ENCODE results near the gene CD151. TPM values are rescaled to one million over a fixed set of nuclear protein-coding genes. Genes with fewer than 3 reads are reported as not detected.
A peak's percentile ranks its signal among the peaks of the same experiment; 100 is the strongest.

The CD151 gene
- polyA plus RNA-seq, 1 of the 3 experiments (the other 2 are of a cell fraction): 922 TPM

GRCh38 chr11:827146-827896, 5.4 kb upstream of the CD151 start:
- H2AFZ ChIP-seq (ENCODE audit: low read depth): no peak overlapping the region
- H3K27ac ChIP-seq (ENCODE audit: low read depth in 2 of 2, low read length in 1 of 2): no peak overlapping the region
- H4K20me1 ChIP-seq (ENCODE audit: insufficient read depth): peaks cover 11% of the 10 kb centered on the region
- H3K4me3 ChIP-seq (ENCODE audit: low read depth in 2 of 2, low read length in 1 of 2): peak overlapping the region in 1 of 2 experiments; percentile 25; a peak in 1 of 4 replicates
- no peak overlapping the region for H3K9ac ChIP-seq
- TF ChIP-seq CTCF (IDR thresholded peaks at IDR 0.05) (no peak), IRF3 (IDR thresholded peaks at IDR 0.05; ENCODE audit: low read depth, low read length) (no peak), POLR2AphosphoS5 (IDR thresholded peaks at IDR 0.05; ENCODE audit: low read depth, low read length) (no peak), GATA2 (CRISPR knock-in tag; IDR thresholded peaks at IDR 0.05) (no peak), RXRA (IDR thresholded peaks at IDR 0.05; ENCODE audit: borderline replicate concordance, low read depth) (no peak), FOXJ3 (CRISPR knock-in tag; IDR thresholded peaks at IDR 0.05) (no peak), RCOR1 (IDR thresholded peaks at IDR 0.05; ENCODE audit: low read length) (no peak), NRF1 (IDR thresholded peaks at IDR 0.05; ENCODE audit: low read depth, low read length) (no peak), CHD2 (IDR thresholded peaks at IDR 0.05; ENCODE audit: low read length, partially characterized antibody) (no peak), TEAD4 (IDR thresholded peaks at IDR 0.05; ENCODE audit: borderline replicate concordance, insufficient read depth) (no peak), SIN3A (IDR thresholded peaks at IDR 0.05; ENCODE audit: borderline replicate concordance, low read depth, low read length) (no peak), JUND (IDR thresholded peaks at IDR 0.05) (no peak), PBX3 (IDR thresholded peaks at IDR 0.05) (no peak; the same call in 1 of the 2 replicates), ELF1 (IDR thresholded peaks at IDR 0.05) (no peak), REST (IDR thresholded peaks at IDR 0.05; ENCODE audit: low read depth, low read length) (no peak), USF1 (IDR thresholded peaks at IDR 0.05; ENCODE audit: borderline replicate concordance, low read depth) (no peak)
- POLR2A ChIA-PET: interaction anchor here (2.4 kb wide), 1 partner anchor 8 kb away, joined by 16 read pairs; the partner anchor contains the start of gene PNPLA2
- H3K9me3 ChIP-seq: no peaks in the 10 kb centered on the region
- DNase-seq: peak; percentile 56
- 0 out of 2 replicates have a peak overlapping the region, but pooled peaks have one; percentile 37 for H3K4me2 ChIP-seq
- H3F3A ChIP-seq (replicated peaks; ENCODE audit: insufficient read depth): peaks cover 2% of the 10 kb centered on the region
- peaks cover 17% of the 10 kb centered on the region for H3K79me2 ChIP-seq (ENCODE audit: insufficient read depth)
- H3K36me3 ChIP-seq (replicated peaks in 1 of 2; ENCODE audit: control insufficient read depth in 1 of 2, insufficient read depth in 2 of 2, low read length in 1 of 2): peaks cover 0 to 20% of the 10 kb centered on the region in 2 experiments
- WGBS (ENCODE audit: low lambda C conversion rate): 66% methylated on average over 16 of the region's 66 CpGs
- H3K9me2 ChIP-seq: no peaks in the 10 kb centered on the region
- peaks cover 11 to 21% of the 10 kb centered on the region in 2 experiments; a peak in 2 of 4 replicates for H3K4me1 ChIP-seq (ENCODE audit: control insufficient read depth in 1 of 2, insufficient read depth in 2 of 2, low read depth in 1 of 2, low read length in 1 of 2)
- CTCF ChIA-PET: interaction anchor here (0.6 to 1.9 kb wide), 4 partner anchors 8 to 185 kb away, joined by 3 to 6 read pairs (median 3); partner anchors contain the start of gene PNPLA2
- H3K27me3 ChIP-seq (ENCODE audit: insufficient read depth): no peaks in the 10 kb centered on the region

Data from SK-N-SH (cell line).